Activated CD8-positive, alpha-beta memory T cell treated with anti-CD3 and anti-CD28 coated beads, Interleukin-2, amount 50 U/mL, for 48 hours (primary cell): ENCODE measurements around the gene XPO4.
A peak's percentile ranks its signal among the peaks of the same experiment; 100 is the strongest.
"Not testable (repeated sequence)": the region's sequence is repeated elsewhere in the genome, so short reads cannot be mapped to it uniquely, and the experiment has no call there.

ENCODE experiments used
- DNase-seq: peaks from one replicate; pipeline ENCODE4 v3.0.0-alpha.2; 2020

Gene XPO4

GRCh38 chr13:20902438-20903163 lies at the start of gene XPO4:
TSS of gene XPO4 (minus strand) at chr13:20902746. CDS start at chr13:20902738, 8 bp downstream.
- peak; percentile 90 for DNase-seq

DNA sequence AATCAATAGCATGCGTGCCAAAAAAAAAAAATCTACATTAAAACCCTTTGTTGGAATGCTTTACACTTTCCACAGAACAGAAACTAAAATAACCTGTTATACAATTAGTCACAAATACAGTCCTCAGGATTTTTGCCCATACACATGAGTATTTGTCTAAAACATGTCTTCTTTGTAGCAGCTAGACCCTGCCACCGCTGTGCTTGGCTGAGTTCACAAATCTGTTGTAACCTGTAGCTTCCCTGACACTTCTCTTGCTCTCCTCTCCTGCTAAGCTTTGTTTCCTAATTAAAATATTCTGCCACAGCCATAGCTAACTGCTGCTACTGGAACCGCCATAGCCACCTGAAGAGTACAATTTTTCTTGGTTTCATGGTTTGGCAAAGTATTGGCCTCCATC lies 45.5 kb upstream of the XPO4 start:
- DNase-seq: not testable (repeated sequence)

DNA sequence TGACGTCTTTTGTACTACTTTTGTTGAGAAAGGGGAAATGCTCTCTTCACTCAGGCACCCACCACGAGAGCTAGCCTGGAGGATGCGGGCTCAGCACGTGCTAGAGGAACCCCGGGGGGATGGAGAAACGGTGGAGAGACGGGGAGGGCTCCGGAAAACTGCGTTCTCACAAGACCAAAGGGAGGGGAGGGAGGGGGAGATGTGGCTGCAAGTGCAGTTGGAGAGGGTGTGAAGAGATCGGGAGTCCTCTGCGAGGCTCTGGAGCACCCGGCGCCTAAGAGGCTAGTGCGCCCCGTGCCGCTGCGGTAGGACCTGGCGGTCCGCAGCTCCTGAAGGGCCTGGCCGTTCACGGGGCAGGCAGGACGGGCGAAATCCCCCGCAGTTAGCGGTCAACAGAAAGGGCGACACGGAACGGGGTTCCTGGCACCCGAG lies 43.4 kb upstream of the XPO4 start:
- DNase-seq: peak; percentile 53

DNA sequence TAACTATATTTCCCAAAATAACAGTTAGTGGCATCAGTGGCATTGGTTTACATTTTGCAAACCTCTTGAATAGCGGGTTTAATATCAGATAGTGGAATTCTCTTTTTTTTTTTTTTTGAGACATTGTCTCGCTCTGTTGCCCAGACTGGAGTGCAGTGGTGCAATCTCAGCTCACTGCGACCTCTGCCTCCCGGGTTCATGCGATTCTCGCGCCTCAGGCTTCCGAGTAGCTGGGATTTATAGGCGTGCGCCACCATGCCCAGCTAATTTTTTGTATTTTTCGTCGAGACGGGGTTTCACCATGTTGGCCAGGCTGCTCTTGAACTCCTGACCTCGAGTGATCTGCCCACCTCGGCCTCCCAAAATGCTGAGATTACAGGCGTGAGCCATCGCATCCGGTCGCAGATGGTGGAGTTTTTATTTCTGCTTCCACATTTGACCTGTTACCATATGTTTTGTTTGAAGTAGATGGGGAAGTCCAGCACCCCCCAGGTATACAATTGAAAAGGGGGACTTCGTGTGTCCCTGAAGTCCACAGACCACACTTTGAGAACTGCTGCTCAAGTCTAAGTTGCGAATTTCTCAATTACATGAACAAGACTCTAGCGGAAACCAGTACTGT lies 40.5 kb upstream of the XPO4 start:
- no peak for DNase-seq

- not testable (repeated sequence) for DNase-seq
Observed at GRCh38 chr13:20940511-20940910, 38.0 kb upstream of the XPO4 start.

- no peak for DNase-seq
Observed at GRCh38 chr13:20940083-20940482, 37.5 kb upstream of the XPO4 start.

GRCh38 chr13:20939662-20940061 lies 37.1 kb upstream of the XPO4 start:
- DNase-seq: no peak

- DNase-seq: no peak
Observed at GRCh38 chr13:20938302-20938701, 35.8 kb upstream of the XPO4 start.

DNA sequence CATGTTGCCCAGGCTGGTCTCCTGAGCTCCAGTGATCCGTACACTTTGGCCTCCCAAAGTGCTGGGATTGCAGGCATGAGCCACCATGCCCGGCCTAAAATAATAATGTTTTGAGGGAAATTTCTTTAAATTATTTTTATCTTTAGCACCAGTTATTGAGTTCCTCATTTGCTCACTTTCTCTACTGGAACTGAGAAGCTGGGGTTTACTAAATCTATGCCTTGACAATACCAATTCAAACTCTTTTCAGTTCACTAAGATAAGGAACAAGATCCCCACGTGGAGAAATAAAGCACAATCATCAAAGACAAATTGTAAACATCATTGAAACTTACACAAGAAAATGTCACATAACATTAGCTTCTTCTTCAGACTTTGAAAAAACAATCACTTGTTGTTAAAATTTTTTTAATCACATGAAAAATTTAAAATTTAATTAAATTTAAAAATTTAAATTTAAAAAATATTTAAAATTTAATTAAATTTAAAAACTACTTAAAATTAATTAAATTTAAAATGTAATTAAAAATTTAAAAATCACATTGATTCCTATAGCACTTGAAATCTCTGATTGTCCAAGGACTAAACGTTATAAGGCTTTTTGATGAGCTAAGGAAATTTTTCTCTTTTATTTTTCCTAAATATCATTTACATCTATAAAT lies 25.2 kb upstream of the XPO4 start:
- no peak for DNase-seq

GRCh38 chr13:20925395-20925790 lies 22.8 kb upstream of the XPO4 start:
- DNase-seq: peak; percentile 36

DNA sequence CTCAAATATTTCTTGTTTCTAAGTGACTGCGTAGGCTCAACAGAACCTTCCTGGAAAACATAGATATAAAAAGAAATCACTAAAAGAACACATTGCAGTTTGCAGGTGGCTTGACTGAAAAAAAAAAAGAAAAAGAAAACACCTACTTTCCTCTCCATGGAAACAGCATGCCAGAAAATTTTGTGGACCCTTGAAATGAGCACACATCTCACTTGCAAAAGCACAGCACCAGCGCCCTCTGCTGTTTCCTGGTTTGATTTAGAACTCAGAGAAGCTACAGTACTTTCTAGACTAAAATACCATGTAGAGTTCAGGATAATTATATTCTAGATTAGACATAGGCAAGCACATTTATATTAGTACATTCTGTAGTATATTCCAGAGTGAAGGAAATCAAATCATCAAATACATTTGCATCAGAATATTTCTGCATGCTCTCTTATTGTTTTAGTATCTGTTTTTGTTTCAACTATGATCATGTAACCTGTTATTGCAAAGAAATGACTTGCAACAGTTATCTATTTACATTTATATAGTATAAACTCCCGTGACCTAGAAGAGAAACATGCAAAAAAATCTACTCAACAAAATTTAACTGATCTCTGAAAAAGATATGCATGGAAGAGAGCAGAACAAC lies 22.3 kb upstream of the XPO4 start:
- peak; percentile 83 for DNase-seq

DNA sequence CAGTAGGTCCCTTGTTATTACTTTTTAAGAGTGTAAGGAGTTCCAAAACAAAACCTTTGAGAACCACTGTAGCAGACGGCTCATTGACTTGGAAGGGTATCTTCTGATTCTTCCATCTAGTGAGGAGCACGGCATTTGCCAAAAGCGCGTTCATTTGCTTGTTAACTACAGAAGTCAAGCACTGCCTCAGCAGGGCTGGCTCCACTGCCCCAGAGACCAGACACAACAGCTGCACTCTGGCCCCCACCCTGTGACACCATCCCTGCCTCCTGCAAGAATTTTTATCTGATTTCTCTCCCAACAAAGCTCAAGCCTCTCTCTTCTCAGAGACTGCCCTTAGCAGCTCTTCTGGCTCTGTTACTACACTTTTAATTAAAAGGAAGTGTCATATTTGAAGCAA lies 20.7 kb upstream of the XPO4 start:
- peak; percentile 28 for DNase-seq

- no peak for DNase-seq
Observed at GRCh38 chr13:20921572-20921971, 19.0 kb upstream of the XPO4 start.

DNA sequence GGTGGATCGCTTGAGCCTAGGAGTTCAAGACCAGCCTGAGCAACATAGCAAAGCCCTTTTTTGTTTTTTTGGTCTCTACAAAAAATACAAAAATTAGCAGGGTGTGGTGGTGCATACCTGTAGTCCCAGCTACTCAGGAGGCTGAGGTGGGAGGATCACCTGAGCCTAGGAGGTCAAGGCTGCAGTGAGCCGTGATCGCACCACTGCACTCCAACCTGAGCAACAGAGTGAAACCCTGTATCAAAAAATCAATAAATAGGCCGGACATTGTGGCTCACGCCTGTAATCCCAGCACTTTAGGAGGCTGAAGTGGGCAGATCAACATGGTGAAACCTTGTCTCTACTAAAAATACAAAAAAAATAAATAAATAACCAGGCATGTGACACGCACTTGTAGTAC lies 13.1 kb upstream of the XPO4 start:
- not testable (repeated sequence) for DNase-seq

DNA sequence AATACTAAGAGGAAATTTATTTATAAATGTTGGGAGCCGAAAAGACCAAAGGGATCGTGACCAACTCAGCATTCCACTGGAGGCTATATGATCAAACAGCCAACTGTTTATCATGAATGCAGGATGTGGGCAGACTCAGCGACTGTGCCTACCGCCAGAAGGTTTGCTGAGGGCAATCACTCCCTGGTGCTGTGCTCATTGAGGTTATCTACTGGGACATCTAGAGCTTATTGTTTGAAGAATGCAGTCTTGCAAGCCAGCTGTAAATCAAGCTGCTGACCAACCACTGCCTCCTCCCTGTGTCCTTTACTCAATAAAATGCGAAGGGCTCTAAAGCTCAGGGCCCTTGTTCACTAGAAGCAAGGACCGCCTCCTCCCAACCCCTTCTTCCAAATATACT lies 8.5 kb upstream of the XPO4 start:
- DNase-seq: no peak

DNA sequence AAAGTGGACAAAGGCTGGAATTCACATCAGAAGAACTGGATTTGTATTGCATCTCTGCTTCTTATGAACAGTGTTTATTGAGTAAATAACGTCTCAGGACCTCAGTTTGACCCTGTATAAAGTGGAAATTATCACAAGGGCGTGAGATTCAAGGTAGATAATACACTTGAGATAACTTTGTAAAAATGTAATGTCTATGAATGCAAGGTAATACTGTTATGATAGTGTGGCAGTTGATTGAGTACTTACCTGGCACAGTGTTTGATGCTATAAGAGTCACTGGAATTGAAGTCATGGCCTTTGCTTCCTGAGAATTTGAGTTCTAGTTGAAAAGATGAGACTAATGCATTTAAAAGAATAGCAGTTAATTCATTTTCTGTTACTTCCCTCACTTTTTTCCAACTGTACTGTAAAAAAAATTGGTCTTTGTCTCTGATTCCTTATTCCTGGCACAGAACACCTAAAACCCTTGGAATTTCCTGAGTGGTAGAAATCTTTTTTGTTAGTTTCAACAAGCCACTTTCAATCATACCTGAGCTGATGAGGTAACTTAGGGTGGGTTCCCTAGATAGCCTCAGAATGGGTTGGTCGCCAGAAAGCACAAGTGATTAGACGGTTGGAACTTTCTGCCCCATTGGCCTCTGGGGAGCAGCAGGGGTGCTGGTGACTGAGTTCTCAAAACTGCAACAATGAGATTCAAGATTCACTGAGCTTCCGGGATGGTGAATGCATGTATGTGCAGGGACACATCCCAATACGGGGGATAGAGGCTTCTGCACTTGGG lies 6.4 kb upstream of the XPO4 start:
- no peak for DNase-seq

GRCh38 chr13:20904908-20905307 lies 2.4 kb upstream of the XPO4 start:
- DNase-seq: no peak

GRCh38 chr13:20903164-20903475 lies 574 bp upstream of the XPO4 start:
- no peak for DNase-seq

DNA sequence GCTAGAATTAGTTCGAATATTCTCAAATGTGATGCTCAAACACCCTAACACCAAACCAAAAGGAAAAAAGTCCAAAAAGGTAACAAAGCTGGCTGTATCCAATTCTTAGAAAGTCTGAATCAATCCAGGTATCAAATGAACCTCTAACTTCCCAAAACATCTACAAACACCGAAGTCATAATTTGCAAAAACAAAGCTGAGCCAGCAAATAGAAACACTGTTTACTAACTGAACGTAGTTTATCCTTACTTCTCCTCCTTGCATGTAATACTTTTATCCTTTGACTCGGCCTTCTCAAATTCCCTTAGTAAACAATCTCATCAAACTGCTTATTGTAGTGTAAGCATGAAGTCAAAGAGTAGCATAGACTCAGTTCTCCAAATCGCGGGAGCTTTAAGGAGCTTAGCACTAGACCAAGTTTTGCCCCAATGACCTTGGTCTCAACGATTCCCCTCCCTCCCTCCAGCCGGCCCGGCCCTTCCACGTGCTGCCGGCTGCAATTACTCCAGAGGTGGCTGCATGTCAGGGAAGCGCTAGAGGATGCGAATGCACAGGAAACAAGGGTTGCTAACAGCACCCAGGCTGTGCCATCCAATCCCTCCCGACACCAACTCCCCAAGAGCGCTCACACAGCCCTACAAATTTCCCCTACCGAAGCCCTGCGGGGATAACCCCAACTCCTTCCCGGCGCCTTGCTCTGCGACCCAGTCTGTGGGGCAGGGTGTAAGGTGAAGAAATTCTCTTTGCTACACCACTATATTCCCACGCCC lies 693 bp downstream of the XPO4 start:
- peak; percentile 69 for DNase-seq

GRCh38 chr13:20894245-20894644 lies 8.3 kb downstream of the XPO4 start:
- DNase-seq: no peak

DNA sequence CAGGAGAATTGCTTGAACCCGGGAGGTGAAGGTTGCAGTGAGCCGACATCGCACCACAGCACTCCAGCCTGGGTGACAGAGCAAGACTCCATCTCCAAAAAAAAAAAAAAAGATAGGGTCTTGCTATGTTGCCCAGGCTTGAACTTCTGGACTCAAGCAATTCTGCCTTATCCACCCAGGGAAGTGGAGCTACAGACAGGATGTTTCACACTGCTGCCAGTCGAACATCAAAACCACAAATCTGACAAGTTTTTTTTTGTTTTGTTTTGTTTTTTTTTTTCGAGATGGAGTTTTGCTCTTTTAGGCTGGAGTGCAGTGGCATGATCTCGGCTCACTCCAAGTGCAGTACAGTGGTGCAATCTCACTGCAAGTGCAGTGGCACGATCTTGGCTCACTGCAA lies 10.8 kb downstream of the XPO4 start:
- no peak for DNase-seq

DNA sequence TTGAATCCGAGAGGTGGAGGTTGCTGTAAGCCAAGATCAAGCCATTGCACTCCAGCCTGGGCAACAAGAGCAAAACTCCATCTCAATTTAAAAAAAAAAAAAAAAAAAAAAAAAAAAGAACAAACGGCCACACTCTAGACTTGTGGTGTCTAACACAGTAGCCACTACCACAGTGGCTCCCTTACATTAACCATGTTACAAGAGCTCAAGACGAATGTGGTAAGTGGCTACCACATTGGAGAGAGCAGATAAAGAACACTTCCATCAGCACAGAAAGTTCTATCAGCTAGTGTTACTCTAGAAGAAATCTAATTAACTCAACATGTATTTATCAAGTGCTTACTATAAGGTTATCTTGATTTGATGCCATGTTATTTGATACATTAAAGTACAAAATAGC lies 11.5 kb downstream of the XPO4 start:
- DNase-seq: no peak
